ENCODE results near the gene PFDN1.

PFDN1 gene

DNA sequence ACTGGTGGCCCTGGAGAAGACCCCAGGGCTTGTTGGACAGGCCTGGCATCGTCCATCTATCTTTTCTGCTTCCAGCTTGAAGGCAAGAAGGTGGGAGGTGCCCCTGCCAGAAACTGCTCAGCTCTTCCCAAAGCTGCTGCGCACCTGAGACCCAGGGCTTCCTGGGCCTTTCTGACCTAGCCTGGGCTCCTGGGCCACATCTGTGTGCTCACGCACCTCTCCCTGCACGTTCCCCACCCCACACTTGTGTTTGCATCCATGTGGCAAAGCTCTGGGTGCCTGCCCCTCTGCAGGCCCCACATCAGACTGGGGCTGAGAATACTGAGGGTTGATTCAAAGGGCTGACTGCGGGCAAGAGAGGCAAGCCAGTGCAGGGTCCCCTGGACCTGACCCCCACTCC, 63.4 kb downstream of the PFDN1 start:
- no peak for DNase-seq (ENCODE audit: low read depth, low spot score)

DNA sequence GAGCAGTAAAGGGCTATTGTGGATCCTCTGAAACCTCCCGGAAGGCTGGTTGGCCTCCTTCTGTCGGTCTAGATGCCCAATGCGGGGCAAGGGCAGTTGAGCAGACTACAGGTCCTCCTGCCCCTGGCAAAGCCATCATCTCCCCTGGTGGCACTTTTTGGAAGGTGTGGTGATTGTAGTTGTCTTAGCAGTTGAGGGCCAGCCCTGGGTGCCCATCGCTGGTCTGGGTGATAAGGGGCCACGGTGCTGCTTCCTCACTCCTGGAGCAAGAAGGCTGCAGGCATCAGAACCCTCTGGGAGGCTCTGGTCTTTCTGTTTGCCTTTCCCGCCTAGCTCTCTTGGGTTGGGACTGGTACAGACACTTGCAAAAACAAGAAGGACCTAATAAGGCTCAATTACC, 64.1 kb downstream of the PFDN1 start:
- DNase-seq (ENCODE audit: low read depth, low spot score): no peak

DNA sequence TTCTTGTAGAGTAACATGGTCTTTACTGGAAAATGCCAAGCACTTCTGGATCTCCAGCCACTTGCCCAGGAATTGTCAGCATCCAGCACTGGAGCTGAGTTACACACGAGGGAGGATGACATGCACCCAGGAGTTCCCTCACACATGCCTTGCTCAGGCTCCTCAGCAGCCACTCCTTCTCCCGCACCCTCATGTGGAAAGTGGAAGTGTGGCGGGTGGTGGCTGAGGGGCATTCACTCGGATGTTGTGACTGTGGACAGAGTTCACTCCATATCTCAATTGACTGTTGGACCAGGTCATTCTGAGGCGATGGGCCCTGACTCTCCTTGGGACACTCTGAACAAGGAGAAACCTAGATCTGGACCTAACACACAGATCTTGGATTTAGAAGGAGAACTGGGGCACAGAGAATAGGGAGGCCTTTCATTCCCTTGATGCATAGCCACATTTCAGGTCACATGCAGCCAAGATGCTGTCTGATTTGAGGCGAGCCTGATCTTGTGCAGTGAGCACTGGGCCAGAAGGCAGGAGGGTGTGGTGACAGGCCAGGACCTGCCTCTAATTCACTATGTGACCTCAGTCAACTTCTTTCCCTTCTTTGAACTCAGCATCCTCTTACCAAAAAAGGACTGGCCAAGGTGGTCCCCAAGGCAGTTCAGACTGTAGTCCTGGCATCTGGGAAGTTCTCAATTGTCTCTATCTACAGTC, 65.9 kb downstream of the PFDN1 start:
- no peak for DNase-seq (ENCODE audit: low read depth, low spot score)

- no peak for DNase-seq (ENCODE audit: low read depth, low spot score)
Observed at GRCh38 chr5:140235791-140236551, 66.9 kb downstream of the PFDN1 start.

DNA sequence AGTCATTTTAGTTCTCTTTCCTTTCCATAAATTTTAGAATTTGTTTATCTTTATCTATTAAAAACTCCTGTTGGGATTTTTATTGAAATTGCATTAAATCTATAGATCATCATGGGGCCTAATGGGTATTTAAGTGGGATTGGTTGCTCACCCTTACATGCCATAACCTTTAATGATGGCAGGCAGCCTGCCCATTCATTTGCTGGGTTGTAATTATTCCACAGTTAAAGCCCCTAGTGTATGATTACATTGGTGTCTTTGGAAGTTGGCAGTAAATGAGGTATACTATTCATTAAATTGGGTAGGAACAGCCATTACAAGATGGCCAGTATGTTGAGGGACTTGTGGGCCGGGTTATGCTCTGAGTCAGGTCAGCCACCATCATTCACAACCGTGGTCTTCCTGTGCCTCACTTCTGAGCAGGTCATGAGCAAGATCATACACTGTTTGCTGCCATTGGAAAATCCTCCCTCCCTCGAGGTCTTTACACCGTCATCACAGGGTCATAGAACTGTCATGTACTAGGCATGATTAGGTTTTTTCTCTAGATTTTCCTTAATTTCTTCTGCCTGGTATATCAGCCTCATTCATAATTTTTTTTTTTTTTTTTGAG, 68.4 kb downstream of the PFDN1 start:
- no peak for DNase-seq (ENCODE audit: low read depth, low spot score)

- DNase-seq (ENCODE audit: low read depth, low spot score): no peak
Observed at GRCh38 chr5:140232731-140233130, 70.2 kb downstream of the PFDN1 start.

GRCh38 chr5:140230373-140230772, 72.5 kb downstream of the PFDN1 start:
- no peak for DNase-seq (ENCODE audit: low read depth, low spot score)

DNA sequence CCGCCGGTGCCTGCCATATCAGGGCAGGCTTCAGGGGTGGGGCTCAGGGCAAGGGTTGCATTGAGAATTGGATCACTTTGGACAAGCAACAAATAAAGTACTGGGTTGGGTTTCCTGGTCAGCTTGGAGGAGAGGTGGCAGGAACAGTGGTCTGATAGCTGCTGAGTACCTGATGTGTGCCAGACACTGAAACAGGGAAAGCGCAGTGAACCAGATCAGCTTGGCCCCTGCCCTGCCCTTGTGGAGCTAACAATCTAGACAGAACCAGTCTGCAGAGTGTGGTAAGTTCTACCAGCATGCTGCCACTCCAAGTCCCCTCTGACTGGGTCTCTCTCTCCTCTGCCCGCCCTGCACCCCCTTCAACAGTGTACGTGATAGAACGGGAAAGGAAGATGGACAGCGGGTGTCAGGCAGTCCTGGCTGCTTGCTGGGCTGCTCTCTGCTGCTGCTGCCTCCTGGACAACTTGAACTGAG, 74.5 kb downstream of the PFDN1 start:
- DNase-seq (ENCODE audit: low read depth, low spot score): no peak

- no peak for DNase-seq (ENCODE audit: low read depth, low spot score)
Observed at GRCh38 chr5:140227046-140227445, 75.9 kb downstream of the PFDN1 start.

- DNase-seq (ENCODE audit: low read depth, low spot score): no peak
Observed at GRCh38 chr5:140225396-140225795, 77.5 kb downstream of the PFDN1 start.

DNA sequence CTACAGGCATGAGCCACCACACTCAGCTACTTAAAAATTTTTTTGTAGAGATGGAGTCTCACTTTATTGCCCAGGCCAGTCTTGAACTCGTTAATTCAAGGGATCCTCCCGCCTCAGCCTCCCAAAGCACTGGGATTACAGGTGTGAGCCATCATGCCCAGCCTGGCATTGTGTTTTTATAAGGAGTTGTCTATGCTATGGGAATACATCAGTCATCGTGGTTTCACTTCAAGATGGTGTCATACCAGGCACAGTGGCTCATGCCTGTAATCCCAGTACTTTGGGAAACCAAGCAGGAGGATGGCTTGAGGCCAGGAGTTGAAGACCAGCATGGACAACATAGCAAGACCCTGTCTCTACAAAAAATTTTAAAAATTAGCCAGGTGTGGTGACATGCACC, 78.2 kb downstream of the PFDN1 start:
- DNase-seq (ENCODE audit: low read depth, low spot score): no peak

DNA sequence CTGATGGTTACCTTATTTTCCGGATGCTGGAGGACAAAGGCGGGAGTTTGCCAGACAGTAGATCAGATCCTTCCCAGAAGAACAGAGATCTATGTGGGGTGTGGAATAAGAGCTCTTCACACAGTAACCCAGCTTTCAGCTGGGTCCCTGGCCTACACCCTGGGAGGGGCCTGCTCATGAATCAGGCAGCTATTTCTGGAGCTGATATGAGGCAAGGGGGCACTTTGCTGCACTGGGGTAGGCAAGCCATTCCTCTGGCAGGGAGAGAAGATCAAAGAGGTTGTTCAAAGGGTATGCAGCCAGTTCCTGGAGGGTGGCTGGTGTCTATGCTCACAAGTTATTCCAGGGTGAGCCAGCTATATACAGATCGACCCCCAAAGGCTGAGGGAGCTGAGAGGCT, 79.3 kb downstream of the PFDN1 start:
- no peak for DNase-seq (ENCODE audit: low read depth, low spot score)

DNA sequence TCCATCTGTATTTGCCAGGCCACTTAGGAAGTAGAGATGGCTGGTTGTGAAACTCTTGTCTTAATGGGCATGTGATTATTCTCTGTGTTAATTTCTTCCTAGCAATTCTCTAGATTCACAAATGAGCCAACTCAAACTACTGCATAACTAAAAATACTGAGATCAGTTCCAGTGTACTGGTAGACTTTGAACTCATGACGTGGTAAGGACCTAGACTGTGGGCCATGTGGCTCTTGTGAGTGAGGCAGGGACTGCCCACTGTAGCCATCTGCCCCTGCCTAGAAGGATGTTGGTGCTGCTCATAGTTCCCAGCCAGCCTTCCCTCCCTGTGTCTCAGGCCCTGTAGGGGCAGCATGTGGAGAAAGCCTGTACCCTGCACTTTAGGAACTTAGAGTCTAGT, 80.5 kb downstream of the PFDN1 start:
- DNase-seq (ENCODE audit: low read depth, low spot score): no peak

GRCh38 chr5:140221697-140222223, 81.1 kb downstream of the PFDN1 start:
- peak; percentile 30 for DNase-seq (ENCODE audit: low read depth, low spot score)

DNA sequence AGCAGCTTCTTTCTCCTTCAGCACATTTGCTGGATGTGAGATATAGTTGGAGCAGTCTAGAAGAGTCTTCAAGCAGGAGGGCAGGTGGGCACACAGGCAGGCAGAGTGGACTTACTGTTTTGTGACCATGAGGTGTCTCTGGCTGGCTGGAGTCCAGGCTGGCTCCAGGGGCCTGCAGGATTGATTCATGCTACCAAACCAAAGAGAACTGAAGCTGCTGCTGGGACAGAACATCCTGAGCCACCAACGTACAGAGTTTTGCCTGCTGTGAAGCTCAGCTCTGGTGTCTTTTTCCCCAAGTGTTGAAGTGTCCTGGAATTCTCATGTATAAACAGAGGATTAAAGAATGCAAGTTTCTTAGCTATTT, 82.2 kb downstream of the PFDN1 start:
- no peak for DNase-seq (ENCODE audit: low read depth, low spot score)

DNA sequence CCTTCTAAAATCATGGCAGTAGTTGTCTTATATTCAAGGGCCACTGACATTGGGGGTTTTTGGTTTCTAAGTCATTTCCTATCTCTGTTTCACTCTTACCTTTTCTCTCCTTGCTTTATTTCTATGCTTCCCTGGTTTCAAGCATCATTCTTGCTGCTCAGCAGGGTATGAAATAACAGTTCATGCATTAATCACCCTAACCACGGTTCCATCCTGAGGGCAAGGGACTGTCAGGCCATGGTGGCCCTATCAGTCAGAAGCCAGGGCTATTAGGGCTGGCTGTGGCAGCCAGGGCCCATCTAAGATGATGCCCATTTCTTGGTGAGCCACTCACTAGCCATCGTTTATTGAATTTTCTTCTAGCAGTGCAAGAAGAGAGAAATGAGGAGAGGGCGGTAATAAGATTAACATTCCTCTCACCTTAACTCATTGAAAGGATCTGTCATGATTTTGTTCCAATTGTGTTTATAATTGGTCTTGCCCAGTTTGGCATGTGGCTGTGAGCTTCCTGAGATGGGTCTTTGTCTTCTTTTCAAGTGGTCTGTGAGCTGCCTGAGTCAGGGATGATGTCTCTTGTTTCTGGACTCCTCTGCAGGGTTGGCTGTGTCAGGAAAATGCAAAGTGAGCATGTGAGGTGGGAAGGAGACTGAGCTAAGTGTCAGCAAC, 82.7 kb downstream of the PFDN1 start:
- no peak for DNase-seq (ENCODE audit: low read depth, low spot score)

DNA sequence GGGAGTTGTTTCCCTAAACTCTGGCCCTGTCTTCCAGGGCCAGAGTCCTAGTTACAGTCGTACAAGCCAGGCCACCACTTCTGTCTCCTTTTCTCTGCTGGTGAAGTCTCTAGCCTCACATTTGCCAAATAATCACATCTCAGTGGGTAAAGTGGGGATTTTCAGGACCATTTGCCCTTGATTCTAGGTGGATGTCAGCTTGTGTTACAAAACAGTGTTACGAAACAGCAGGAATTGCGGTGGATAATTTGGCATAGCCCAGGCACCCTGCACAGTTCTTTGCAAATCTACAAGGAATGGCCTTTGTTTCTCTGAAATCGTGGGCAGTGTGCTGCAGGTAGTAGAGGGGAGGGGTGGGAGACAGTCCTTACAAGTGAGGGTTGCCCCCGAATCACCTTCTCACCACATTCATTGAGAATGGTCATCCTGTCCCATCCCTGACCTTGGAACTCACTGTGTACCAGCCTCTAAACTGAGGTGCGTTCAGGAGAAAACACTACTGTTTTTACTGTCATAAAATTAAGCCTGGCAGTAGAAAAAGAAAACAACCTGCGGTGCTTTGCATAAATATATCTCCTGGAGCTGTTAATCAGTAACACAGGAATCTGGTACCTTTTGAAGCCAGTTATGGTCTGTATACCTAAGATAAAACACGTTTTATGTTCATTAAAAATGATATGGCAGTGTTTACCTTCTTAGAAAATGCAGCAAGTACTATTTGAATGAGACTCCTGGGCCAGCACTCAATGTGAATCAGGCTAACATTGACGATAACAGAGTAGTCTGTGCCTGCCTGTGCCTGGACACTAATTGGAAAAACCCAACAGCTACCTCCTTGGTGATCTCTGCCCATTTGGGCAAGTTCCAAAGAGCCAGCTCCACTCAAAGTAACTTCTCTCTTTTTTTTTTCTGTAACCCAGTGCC, 83.6 kb downstream of the PFDN1 start:
- no peak for DNase-seq (ENCODE audit: low read depth, low spot score)

- no peak for DNase-seq (ENCODE audit: low read depth, low spot score)
Observed at GRCh38 chr5:140217299-140218026, 85.4 kb downstream of the PFDN1 start.

GRCh38 chr5:140216478-140217074, 86.3 kb downstream of the PFDN1 start:
- DNase-seq (ENCODE audit: low read depth, low spot score): no peak

DNA sequence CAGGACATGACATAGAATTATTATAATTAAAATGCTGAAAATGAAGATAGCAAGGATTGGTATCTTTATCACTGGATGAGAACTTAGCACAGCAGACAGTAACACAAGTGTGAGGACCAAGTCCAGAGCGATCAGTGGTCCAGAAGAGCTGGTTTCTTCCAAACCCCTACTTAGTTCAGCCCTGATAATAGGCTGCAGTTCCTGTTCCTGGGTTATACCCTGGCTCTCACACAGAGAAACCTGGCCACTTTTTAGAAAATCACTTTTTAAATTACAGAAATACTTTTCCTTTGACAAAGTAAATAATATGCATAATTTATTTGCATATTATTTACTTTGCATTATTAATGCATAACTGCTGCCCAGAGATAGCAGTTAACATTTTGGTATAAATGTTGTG, 87.6 kb downstream of the PFDN1 start:
- no peak for DNase-seq (ENCODE audit: low read depth, low spot score)

Measured in brain pericyte (primary cell).